ENCODE results near the gene GRM5.
"Not testable (repeated sequence)": the region's sequence is repeated elsewhere in the genome, so short reads cannot be mapped to it uniquely, and the experiment has no call there.

GRCh38 chr11:88975441-88975840, 90.3 kb downstream of the GRM5 start:
- not testable (repeated sequence) for TF ChIP-seq CTCF (IDR thresholded peaks at IDR 0.05); ZFX (IDR thresholded peaks at IDR 0.05; ENCODE audit: borderline replicate concordance)
